Measurements from ENCODE around the gene NAXD. TPM values are rescaled to one million over a fixed set of nuclear protein-coding genes. Genes with fewer than 3 reads are reported as not detected.

Gene NAXD
- total RNA-seq, 2 donors from 2014 or later: 16.8 to 17.4 TPM

DNA sequence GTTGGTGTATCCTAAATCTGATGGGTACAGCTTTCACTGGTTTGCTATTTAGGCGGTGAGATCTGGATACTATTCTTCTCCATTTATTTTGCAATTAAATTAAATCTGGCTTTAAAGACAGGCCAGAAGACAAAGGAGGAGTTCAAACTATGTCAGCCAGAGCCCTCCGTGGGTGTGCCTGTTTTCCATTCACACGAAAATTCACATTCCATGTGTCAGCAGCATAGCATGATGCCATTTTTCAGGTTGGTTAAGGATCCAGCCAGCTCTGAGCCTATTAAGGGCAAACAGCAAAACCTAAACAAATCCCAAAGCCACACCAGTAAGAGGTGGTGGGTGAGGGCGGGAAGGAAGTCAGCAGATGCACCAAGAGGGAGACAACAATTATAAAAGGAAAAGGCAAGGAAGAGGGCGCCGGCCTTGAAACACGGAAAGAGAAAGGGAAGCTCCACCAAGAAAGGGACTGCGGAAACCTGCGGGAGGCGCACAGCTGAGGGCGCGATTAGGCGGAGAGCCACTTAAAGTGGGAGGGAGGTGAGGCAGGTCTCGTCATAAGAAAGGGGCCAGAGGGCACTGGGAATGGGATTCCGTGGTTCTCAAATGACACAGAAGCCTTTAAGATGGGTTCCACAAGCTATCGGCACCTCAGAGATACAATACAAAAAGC is 47.6 kb downstream of the NAXD start:
- H3K27ac ChIP-seq: no peak overlapping the region

DNA sequence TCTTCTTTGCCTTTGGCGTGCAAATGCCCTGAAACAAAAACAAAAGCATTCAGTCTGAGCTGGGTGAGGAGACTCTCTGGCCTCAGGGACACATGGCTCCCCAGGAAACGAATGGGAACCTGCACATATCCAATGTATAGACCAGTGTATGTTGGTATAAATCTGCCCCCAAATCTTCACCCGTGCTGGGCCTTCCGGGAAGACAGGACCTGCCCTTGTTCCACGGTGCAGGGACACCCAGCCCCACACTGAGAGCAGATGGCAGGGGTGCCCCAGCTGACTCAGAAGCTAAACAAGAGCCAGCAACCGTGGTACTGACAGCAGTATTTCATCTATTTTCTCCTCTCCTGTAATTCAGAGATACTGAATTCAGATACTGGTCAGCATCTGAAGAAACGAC is 48.1 kb downstream of the NAXD start:
- DNase-seq (ENCODE audit: low spot score): no peak
- H3K4me1 ChIP-seq: no peaks in the 10 kb centered on the region
- H3K27me3 ChIP-seq: no peaks in the 10 kb centered on the region
- TF ChIP-seq, protein P1, sequence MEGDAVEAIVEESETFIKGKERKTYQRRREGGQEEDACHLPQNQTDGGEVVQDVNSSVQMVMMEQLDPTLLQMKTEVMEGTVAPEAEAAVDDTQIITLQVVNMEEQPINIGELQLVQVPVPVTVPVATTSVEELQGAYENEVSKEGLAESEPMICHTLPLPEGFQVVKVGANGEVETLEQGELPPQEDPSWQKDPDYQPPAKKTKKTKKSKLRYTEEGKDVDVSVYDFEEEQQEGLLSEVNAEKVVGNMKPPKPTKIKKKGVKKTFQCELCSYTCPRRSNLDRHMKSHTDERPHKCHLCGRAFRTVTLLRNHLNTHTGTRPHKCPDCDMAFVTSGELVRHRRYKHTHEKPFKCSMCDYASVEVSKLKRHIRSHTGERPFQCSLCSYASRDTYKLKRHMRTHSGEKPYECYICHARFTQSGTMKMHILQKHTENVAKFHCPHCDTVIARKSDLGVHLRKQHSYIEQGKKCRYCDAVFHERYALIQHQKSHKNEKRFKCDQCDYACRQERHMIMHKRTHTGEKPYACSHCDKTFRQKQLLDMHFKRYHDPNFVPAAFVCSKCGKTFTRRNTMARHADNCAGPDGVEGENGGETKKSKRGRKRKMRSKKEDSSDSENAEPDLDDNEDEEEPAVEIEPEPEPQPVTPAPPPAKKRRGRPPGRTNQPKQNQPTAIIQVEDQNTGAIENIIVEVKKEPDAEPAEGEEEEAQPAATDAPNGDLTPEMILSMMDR (IDR thresholded peaks at IDR 0.05): no peak
- H3K27ac ChIP-seq: no peak overlapping the region
- H3K4me3 ChIP-seq: no peak overlapping the region
- peaks cover 40% of the 10 kb centered on the region for H3K36me3 ChIP-seq
- peaks cover 0 to 5% of the 10 kb centered on the region in 2 donors for H3K9me3 ChIP-seq

More for the DNA sequence above, 47.6 kb downstream of the NAXD start:
- Histone ChIP-seq H3K4me1 (no peaks in the 10 kb centered on the region), H3K9me3 (peaks cover 0 to 5% of the 10 kb centered on the region in 2 donors), H3K36me3 (peaks cover 40% of the 10 kb centered on the region), H3K4me3 (no peak overlapping the region), H3K27me3 (no peaks in the 10 kb centered on the region)
- DNase-seq (ENCODE audit: low spot score): no peak
- TF ChIP-seq, protein P1 (IDR thresholded peaks at IDR 0.05): no peak

DNA sequence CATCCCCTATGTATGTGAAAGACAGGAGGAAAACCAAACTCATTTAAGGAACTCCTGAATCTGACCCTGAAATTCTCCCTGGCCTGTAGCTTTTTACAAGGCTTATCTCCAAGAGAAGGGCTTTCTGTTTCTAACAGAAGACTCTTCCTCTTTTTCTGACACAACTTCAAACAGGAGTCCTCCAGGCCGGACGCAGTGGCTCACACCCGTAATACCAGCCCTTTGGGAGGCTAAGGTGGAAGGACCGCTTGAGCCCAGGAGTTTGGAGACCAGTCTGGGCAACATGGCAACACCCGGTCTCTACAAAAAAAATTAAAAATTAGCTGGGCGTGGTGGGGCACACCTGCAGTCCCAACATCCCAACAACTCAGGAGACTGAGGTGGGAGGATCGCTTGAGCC is 48.7 kb downstream of the NAXD start:
- Histone ChIP-seq H3K4me1 (no peaks in the 10 kb centered on the region), H3K27me3 (no peaks in the 10 kb centered on the region), H3K4me3 (no peak overlapping the region), H3K27ac (no peak overlapping the region), H3K9me3 (peaks cover 0 to 5% of the 10 kb centered on the region in 2 donors), H3K36me3 (peaks cover 43% of the 10 kb centered on the region)
- DNase-seq (ENCODE audit: low spot score): no peak
- TF ChIP-seq, protein P1 (IDR thresholded peaks at IDR 0.05): no peak

DNA sequence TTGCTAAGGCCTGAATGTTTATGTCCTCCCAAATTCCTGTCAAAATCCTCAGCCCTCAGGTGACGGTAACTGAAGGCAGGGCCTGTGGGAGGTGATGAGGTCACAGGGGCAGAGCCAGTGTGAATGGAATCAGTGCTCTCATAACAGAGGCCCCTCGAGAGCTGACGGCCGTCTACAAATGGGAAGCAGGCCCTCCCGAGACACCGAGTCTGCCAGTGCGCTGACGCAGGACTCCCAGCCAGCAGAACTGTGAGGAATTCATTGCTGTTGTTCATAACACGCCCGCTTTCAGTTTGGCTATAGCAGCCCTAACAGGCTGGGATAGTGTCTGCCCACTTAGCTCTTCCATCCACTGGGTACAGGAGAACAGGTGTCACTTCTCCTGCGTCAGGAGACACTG is 49.3 kb downstream of the NAXD start:
- Histone ChIP-seq H3K36me3 (peaks cover 49% of the 10 kb centered on the region), H3K27ac (no peak overlapping the region), H3K4me1 (no peaks in the 10 kb centered on the region), H3K9me3 (peaks cover 0 to 5% of the 10 kb centered on the region in 2 donors), H3K4me3 (no peak overlapping the region), H3K27me3 (no peaks in the 10 kb centered on the region)
- no peak for DNase-seq (ENCODE audit: low spot score)
- TF ChIP-seq, protein P1 (IDR thresholded peaks at IDR 0.05): no peak

DNA sequence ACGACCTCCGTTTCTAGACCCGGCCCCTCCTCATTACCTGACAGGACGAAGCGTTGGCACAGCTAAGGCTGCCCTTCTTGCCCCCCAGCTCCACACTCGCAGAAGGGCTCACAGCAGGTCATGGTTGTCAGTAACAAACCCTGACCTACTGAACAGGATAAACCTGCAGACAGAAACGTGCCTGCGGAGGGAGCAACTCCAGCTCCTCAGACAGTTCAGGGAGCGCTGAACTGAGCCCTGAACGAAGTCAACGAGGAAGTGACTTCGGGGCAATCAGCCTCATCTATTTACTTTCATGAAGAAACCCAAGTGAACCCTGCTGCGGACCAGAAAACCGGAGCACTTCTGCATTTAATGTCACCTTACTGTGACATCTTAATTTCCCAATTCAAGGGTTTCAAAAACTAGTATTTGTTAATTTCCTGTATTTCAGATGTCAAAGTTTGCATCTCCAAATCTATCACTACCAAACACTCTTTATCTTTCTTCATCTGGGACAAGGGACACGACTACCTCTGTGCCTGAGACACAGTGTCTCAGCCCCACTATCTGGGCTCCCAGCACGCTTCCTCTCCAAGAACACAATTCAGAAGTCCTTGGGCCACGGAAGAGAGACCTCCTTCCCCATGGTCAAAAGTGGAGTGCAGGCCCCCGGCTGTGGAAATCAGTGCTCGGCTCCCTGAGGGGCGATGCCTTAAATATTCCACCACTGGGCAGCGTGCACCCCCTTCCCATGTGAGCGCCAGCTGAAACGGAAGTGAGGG is 50.3 kb downstream of the NAXD start:
- Histone ChIP-seq H3K36me3 (peaks cover 57% of the 10 kb centered on the region), H3K27me3 (no peaks in the 10 kb centered on the region), H3K27ac (no peak overlapping the region), H3K4me1 (no peaks in the 10 kb centered on the region), H3K9me3 (no peaks in the 10 kb centered on the region), H3K4me3 (no peak overlapping the region)
- no peak for DNase-seq (ENCODE audit: low spot score)
- TF ChIP-seq, protein P1 (IDR thresholded peaks at IDR 0.05): no peak

Data from right atrium auricular region (tissue), 2 donors.